Inferior parietal cortex (tissue), 1 donor: ENCODE measurements around the gene ZNF333.
"Not testable (repeated sequence)": the region's sequence is repeated elsewhere in the genome, so short reads cannot be mapped to it uniquely, and the experiment has no call there.

Experiments used
- DNase-seq: peaks from one replicate; pipeline ENCODE4 v3.0.0-alpha.2; 2016; ENCODE audit errors: extremely low spot score

The ZNF333 gene

DNA sequence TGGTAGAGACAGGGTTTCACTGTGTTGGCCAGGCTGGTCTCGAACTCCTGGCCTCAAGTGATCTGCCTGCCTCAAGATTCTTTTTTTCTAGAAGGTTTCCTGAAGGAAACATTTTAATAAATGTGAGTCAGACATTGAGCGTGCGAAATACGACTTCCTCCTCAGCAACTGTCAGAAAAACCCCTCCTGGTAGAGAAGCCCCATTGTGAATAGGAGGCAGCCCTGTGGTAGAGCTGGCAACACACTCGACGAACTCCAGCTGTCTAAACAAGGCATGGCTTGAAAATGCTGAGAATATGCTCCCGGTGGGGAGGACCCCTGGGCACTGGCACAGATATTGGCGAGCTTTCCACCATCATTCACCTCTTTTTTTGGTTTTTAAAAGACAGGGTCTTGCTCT is 9.8 kb downstream of the ZNF333 start:
- DNase-seq, result no peak

DNA sequence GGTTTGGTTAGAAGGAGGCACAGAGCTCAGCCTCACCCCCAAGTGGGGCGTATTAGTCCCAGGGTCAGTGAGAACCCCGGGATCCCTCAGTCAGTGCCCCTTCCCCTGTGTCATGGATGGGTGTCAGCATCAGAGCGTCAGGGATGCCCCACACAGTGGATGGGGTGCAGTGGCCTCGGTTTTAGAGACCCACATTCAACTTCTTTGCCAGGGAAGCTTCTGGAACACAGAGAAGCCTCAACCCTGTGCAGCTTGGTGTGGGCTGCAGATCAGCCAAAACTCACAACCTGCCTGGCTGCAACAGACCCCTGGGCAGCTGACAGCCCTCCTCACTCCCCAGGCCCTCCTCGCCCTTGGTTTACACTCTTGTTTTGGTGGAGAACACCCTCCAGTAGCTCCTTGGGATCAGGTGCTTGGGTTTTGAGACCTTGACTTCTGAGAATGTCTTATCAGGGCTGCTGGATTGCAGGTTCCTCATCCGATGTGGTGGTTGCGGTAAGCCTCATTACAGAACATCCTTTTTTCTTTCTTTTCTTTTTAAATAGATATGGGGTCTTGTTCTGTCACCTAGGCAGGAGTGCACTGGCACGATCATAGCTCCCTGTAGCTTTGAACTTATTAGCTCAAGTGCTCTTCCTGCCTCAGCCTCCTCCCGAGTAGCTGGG is 11.0 kb downstream of the ZNF333 start:
- DNase-seq, result no peak

DNA sequence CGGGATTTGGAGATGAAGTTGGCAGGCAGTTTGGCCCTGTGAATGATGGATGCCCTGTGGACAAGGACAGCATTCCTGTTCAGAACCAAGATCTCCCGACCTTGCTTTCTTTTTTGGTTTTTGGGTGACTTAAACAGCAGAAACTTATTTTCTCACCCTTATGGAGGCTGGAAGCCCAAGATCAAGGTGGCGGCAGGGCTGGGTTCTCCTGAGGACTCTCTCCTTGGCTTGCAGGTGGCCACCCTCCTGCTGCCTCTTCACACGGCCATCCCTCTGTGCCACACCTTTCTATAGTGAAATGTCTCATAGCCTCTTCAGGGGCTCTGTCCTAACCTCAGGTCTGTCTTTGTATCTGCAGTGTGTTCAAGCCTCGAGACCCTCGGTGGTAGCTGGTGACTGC is 14.0 kb downstream of the ZNF333 start:
- DNase-seq, result no peak

DNA sequence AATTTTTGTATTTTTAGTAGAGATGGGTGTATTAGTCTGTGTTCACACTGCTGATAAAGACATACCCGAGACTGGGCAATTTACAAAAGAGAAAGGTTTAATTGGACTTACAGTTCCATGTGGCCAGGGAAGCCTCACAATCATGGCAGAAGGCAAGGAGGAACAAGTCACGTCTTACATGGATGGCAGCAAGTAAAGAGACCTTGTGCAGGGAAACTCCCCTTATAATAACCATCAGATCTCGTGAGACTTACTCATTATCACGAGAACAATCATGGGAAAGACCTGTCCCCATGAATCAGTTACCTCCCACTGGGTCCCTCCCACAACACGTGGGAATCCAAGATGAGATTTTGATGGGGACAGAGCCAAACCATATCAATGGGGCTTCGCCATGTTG is 14.6 kb downstream of the ZNF333 start:
- DNase-seq, result no peak

DNA sequence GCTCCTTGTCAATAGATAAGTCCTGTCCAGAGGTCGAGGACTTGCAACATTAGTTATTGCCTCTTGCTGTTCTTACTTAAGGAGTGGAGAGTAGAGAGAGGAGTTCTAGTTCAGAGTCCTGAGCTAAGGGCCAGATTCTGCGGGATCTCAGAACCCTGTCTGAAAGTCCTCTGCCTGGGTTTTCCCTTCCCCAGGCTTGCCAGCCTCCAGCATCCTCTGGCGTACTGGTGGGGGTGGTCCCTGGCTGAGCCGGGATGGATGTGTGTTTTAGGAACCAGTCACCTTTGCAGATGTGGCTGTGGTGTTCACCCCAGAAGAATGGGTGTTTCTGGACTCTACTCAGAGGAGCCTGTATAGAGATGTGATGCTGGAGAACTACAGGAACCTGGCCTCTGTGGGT is 26.0 kb downstream of the ZNF333 start:
- no peak for DNase-seq

DNA sequence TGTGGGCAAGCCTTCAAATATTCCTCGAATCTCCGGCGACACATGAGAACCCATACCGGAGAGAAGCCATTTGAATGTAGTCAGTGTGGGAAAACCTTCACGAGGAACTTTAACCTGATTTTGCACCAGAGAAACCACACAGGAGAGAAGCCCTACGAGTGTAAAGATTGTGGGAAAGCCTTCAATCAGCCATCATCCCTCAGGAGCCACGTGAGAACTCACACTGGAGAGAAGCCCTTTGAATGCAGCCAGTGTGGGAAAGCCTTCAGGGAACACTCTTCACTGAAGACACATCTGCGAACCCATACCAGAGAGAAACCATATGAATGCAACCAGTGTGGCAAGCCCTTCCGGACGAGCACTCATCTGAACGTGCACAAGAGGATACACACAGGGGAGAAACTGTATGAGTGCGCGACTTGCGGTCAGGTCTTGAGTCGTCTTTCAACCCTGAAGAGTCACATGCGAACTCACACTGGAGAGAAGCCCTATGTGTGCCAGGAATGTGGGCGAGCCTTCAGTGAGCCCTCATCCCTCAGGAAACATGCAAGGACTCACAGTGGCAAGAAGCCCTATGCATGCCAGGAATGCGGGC is 28.8 kb downstream of the ZNF333 start:
- no peak for DNase-seq

DNA sequence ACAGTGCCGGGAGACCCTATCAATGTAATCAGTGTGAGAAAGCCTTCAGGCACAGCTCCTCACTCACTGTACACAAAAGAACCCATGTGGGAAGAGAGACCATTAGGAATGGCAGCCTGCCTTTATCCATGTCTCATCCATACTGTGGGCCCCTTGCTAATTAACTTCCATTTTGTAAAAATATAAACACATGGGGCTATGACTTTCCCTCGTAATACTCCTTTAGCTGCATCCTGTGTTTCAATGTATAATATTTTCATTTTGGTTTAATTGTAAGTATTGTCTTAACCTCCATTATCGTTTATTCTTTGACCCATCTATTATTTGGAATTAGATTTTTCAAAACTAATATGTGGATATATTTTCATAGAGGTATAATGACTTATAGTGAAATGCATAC is 29.3 kb downstream of the ZNF333 start:
- no peak for DNase-seq

DNA sequence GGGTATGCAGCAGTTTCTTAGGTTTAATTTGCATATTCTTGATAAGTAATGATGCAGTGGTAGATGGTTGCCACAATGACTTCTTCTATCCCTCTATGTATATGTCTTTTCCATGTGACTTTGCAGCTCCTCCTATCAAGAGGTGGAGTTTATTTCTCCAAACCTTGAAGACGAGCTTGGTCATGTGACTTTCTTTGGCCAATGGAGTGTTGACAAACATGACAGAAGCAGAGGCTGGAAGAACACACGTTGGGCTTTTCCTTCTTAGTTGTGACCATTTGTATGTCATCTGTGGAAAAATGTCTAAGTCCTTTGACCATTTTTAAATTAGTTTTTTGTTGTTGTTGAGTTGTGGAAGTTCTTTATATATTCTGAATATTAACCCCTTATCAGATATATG is 32.3 kb downstream of the ZNF333 start:
- no peak for DNase-seq

DNA sequence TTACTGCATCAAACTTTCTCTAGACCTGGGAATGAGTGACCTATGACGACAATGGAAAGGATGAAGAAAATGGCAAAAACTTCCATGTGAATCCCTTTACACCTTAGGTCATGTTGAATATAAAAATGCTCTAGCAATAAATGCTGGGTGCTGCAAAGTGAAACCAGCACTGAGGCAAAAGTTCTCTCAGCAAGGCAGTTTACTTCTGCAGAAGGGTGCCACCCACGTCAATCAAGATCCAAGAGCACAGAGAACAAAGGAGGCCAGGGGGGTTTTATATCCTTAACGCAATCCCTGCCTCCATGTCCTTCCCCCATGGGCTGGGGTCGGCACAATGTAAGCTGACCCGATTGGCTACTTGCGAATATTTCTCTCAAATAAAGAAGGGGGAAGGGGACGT is 38.7 kb downstream of the ZNF333 start:
- no peak for DNase-seq

DNA sequence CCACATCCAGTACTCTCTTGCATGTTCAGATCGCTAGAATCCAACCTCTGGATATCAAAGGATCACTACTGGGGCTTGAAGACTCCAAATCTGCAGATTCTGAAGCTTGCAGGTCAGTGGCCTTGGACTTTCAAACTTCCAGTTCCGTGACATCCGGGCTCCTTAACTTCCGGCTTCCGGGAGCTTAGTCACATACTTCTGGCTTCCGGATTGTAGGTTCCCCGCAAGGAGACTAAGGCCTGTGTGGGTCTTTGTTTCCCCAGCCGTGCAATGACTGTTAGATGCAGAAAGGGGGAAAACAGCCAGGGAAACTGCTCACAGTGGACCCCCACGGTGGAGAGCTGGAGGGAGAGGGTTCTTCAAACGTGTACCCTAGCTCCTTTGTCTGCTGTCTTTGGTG is 41.4 kb downstream of the ZNF333 start:
- no peak for DNase-seq

DNA sequence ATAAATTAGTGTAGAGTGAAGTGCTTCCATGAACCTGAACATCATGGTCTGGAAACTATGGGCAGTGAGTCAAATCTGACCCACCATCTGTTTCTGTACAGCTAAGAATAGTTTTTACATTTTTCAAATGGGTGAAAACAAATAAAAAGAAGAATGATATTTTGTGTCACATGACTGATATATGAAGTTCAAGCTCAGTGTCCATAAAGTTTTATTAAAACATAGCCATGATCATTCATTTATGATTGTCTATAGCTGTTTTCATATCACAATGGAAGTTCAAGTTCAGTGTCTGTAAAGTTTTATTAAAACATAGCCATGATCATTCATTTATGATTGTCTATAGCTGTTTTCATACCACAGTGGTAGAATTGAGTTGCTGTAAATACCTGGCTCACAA is 42.7 kb downstream of the ZNF333 start:
- DNase-seq, result no peak

DNA sequence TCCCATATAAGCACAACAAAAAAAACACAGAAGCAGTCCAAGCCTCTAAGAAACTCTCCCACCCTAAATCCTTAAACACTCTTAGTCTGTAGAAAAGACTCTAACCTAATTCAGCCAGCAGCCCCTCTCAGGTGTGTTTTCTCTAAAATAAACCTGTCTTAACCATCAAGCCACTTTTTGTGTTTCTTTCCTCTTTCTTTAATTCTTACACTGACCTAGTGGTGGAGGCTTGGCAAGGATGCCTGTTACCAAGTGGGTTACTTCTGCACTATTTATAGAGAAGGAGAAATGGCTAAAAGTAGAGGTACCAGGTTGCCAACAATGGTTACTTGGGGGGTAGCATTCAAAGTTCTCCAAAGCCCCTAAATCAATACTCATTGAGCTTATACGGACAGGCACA is 43.7 kb downstream of the ZNF333 start:
- no peak for DNase-seq

DNA sequence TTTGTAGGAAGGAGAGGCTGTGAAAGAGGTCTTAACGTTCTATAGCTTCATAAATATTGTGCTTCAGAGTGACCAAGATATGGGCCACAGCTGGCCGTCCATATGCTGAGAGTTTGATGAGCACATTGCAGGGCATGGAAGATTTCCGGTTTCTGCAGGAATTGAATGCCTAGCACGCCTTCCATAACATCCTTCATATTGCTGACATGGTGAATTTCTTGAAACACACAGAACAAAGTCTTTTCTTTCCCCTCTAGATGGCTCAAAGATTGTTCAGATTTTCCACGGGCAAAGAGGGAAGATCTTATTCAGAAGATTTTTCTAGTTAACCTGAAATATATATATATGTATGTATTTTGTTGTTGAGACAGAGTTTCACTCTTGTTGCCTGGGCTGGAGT is 46.1 kb downstream of the ZNF333 start:
- DNase-seq, result no peak

DNA sequence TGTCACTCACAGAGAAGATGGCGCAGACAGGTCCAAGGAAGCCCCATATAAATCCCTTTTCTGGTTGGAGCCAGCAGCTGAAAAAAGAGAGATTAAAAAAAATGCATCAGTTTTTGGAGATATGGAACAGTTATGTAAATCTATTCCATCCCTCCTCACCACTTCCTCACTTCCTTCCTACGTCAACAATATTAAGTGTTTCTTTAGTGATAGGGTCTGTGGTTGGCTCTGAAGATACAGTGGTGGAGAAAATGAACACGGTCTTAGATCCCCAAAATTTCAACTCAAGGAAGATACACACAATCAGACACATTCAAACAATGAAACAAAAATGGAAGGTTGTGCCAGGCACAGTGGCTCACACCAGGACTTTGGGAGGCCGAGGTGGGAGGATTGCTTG is 57.0 kb downstream of the ZNF333 start:
- no peak for DNase-seq

DNA sequence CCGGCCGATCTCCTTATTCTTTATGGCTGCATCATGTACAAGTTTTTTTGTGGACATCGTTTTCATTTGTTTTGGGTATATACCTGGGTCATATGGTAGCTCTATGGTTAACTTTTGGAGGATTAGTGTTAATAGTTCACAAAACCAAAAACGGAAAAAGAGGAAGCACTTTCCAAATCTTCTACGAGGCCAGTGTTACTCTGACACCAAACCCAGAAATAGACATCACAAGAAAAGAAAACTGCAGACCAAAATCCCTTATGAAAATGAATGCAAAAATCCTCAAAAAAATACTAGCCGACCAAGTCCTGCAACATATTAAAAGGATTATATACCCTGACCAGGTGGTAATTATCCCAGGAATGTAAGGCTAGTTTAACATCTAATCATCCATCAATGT is 58.8 kb downstream of the ZNF333 start:
- no peak for DNase-seq

DNA sequence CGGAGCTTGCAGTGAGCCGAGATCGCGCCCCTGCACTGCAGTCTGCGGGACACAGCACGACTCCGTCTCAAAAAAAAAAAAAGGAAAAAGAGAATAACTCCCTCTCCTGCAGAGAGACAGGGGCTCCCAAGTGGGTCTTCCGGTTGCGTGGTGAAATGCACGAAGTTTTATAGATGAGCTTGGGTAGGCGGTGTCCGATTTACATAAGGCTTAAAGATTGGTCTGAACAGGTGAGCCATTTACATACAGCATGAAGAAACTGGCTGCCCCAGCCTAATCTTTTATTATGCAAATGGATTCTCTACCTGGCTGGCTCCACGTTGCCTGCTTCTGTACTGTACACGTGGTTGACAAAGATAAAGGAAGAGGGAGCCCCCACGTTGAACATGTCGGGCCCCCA is 69.0 kb downstream of the ZNF333 start:
- no peak for DNase-seq

DNA sequence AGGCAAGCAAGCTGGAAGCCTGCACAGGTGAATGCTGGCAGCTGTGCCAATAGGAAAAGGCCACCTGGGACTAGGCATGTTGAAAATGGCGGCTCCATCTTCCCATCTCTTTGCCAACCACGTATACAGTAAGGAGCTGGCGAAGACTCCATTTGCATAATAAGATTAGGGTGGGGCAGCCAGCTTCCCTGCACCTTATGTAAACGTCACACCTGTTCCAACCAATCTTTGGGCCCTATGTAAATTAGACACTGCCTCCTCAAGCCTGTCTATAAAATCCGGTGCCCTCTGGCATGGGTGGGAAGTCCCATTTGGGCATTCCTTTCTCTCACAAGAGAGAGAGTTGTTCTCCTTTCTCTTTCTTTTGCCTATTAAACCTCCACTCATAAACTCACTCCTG is 71.8 kb downstream of the ZNF333 start:
- DNase-seq, result no peak

DNA sequence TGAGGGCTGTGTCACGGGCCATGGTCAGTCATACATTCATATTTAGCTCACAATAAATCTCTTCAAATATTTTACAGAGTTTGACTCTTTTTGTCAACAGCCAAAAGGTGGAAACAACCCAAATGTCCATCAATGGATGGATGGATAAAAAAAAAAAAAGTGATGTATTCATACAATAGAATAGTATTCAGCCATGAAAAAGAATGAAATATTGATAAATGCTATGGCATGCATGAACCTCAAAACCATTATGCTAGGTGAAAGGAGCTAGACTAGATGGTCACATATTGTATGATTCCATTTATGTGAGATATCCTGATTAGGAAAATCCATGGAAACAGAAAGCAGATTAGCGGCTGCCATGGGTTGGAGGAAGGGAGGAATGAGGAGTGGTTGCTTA is 72.3 kb downstream of the ZNF333 start:
- no peak for DNase-seq

DNA sequence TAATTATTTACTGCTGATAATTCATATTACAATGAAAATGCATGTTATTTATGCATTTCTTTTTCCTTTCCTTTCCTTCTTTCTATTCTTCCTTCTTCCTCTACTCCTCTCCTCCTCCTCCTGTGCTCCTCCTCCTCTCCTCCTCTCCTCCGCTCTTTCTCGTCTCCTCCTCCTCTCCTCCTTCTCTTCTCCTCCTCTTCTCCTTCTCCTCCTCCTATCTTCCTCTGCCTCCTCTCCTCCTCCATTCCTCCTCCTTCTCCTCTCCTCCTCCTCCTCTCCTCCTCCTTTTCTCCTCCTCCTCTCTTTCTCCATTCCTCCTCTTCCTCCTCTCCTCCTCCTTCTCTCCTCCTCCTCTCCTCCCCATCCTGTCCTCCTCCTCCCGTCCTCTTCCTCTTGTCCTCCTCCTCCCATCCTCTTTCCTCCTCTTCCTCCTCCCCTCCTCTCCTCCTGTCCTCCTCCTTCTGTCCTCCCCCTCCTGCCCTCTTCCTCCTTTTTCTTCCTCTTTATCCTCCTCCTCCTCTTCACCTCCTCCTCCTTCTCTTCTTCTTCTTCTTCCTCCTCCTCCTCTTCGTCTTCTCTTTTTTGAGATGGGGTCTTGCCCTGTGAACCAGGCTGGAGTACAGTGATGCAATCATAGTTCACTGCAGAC is 73.8 kb downstream of the ZNF333 start:
- DNase-seq, result no peak

DNA sequence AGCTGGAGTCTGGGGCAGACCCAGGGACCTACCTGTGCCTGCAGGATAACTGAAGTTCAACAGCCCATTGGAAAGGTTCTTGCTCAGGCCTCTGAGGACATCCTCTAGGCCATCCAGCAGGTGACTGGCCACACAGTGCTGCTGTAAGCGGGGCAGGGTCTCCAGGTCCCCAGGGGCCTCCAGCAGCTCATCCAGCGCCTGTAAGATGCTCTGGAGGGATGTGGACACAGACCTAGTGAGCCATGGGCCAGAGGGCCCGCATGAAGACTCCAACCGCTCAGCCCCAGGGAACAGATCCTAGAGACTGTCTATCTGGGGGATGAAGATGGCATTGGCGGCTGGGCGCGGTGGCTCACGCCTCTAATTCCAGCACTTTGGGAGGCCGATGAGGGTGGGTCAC is 74.6 kb downstream of the ZNF333 start:
- DNase-seq, result no peak

DNA sequence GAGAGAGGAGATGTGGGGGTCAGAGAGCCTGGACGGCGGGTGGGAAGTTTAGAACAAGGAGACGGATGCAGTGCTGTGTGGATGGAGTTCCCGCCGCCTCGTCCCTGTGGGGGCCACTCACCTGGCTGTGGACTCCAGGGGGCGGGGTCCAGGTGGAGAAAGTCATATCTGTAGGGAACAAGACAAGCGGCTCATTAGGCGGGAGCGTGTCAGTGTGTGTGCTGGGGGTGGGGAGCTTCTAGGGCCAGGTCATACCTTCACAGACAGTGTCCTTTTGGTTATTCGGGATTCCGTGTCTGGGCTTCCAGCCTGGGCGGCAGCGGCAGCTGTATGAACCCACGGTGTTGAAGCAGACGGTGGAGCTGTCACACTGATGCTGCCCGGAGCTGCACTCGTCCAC is 75.6 kb downstream of the ZNF333 start:
- not testable (repeated sequence) for DNase-seq

DNA sequence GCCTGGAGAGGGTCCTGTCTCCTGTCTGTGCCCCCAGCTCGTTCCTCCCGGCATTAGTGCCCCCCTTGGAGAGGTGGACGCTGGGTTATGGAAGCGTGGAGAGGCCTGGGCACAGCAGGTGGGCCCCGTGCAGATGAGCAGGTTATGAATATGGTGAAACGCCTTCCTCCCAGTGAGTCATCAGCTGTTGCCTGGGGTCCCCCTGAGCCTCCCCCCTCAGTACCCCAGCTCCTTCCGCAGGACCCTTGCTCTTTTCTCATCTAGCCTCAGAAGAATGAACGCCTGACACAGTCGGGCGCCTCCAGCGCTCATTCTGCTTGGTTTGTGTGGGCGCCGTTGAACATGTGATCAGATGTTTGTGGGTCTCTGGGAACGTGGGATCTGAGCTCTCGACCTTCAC is 76.0 kb downstream of the ZNF333 start:
- DNase-seq, result not testable (repeated sequence)

DNA sequence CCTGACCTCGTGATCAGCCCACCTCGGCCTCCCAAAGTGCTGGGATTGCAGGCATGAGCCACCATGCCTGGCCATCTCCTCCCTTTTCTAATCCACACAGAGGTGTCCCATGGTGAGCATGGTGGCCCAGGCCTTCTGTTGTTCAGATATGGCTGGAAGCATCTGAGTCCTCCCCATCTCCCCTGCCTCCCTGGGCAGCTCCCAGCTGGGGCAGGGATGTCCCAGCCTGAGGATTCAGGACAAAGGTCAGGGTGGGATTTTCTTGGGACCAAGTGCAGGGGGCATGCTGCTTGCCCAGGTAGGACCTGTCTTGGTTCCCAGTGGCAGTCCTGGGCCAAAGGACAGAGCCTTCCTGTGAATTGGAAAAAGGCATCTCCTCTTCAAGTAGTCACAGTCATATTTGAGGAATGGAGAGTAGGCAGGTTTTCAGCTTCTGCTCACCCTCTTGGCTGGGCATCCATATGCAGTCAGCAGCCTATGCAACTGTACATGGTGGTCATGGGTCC is 77.7 kb downstream of the ZNF333 start:
- DNase-seq, result no peak
